DND-41 (cell line): ENCODE results near the gene TUBB8B.
"Not testable (repeated sequence)": the region's sequence is repeated elsewhere in the genome, so short reads cannot be mapped to it uniquely, and the experiment has no call there.

Experiments used
- CTCF ChIP-seq: IDR thresholded peaks from 2 replicates; pipeline ENCODE4 v1.5.1; 2012; ENCODE audit warnings: borderline replicate concordance, low read length, moderate library complexity, mild to moderate bottlenecking; ENCODE audit not compliant: poor library complexity, severe bottlenecking; ENCODE audit errors: extremely low read depth
- EZH2 ChIP-seq: IDR thresholded peaks from 3 replicates; pipeline ENCODE4 v1.6.1; 2012; ENCODE audit warnings: borderline replicate concordance, low read depth, mild to moderate bottlenecking, moderate library complexity, low read length, inconsistent platforms; ENCODE audit not compliant: severe bottlenecking

DNA sequence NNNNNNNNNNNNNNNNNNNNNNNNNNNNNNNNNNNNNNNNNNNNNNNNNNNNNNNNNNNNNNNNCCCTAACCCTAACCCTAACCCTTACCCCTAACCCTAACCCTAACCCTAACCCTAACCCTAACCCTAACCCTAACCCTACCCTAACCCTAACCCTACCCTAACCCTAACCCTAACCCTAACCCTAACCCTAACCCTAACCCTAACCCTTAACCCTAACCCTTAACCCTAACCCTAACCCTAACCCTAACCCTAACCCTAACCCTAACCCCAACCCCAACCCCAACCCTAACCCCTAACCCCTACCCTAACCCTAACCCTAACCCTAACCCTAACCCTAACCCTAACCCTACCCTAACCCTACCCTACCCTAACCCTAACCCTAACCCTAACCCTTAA, 39.5 kb downstream of the TUBB8B start:
- not testable (repeated sequence) for TF ChIP-seq CTCF, EZH2
